ENCODE data around the gene TMEM101. TPM values are rescaled to one million over a fixed set of nuclear protein-coding genes. Genes with fewer than 3 reads are reported as not detected.
A peak's percentile ranks its signal among the peaks of the same experiment; 100 is the strongest.
"Not testable (repeated sequence)": the region's sequence is repeated elsewhere in the genome, so short reads cannot be mapped to it uniquely, and the experiment has no call there.

TMEM101 gene
- total RNA-seq, 1 donor from 2014 or later, result 23.6 TPM

DNA sequence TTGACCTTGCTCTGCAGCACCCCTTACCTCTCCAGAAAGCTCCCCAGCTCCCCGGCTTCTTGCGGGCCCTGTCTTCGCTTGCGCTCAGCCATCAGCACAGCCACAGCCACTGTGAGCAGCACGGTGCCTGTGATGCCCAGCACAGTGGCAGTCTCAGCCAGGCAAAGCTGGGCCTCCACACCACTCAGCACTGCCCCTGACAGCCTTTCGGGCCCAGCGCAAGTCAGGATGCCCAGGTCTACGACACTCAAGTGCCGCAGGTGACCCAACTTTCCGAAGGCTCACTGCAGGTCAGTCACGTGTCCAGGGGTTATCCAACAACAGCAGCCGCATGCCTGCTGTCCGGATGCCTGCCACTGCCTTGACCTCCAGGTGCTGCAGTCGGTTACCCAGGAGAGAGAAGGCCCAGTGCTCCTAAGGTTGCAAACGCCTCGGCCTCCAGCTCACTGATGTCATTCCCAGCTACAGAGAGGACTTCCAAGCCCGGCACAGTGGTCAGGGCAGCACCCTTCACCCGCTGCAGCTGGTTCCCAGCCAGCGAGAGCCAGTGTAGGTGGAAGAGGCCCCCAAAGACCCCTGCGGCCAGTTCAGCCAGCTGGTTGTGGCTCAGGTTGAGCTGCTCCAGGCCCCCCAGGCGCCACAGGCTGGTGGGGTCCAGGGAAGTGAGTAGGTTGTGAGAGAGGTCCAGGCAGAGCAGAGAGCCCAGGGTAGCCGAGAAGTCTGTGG lies 8.9 kb upstream of the TMEM101 start:
- Mint-ChIP-seq H3K4me3 (ENCODE audit: unreplicated experiment) (no peak overlapping the region), H3K27ac (ENCODE audit: unreplicated experiment) (peak overlapping the region; percentile 10), H3K36me3 (ENCODE audit: unreplicated experiment) (peaks cover 6% of the 10 kb centered on the region), H3K4me1 (ENCODE audit: unreplicated experiment) (no peaks in the 10 kb centered on the region), H3K27me3 (ENCODE audit: unreplicated experiment) (no peaks in the 10 kb centered on the region), H3K9me3 (ENCODE audit: unreplicated experiment) (no peaks in the 10 kb centered on the region)
- TF ChIP-seq, protein P1, sequence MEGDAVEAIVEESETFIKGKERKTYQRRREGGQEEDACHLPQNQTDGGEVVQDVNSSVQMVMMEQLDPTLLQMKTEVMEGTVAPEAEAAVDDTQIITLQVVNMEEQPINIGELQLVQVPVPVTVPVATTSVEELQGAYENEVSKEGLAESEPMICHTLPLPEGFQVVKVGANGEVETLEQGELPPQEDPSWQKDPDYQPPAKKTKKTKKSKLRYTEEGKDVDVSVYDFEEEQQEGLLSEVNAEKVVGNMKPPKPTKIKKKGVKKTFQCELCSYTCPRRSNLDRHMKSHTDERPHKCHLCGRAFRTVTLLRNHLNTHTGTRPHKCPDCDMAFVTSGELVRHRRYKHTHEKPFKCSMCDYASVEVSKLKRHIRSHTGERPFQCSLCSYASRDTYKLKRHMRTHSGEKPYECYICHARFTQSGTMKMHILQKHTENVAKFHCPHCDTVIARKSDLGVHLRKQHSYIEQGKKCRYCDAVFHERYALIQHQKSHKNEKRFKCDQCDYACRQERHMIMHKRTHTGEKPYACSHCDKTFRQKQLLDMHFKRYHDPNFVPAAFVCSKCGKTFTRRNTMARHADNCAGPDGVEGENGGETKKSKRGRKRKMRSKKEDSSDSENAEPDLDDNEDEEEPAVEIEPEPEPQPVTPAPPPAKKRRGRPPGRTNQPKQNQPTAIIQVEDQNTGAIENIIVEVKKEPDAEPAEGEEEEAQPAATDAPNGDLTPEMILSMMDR (IDR thresholded peaks at IDR 0.05), result no peak
- no peak for DNase-seq (ENCODE audit: extremely low spot score, unreplicated experiment)

GRCh38 chr17:44022246-44022645 lies 7.5 kb upstream of the TMEM101 start:
- DNase-seq (ENCODE audit: extremely low spot score, unreplicated experiment), result no peak
- H3K36me3 Mint-ChIP-seq (ENCODE audit: unreplicated experiment), result peaks cover 6% of the 10 kb centered on the region
- H3K4me1 Mint-ChIP-seq (ENCODE audit: unreplicated experiment), result no peaks in the 10 kb centered on the region
- no peak overlapping the region for H3K4me3 Mint-ChIP-seq (ENCODE audit: unreplicated experiment)
- H3K9me3 Mint-ChIP-seq (ENCODE audit: unreplicated experiment), result no peaks in the 10 kb centered on the region
- TF ChIP-seq, protein P1 (IDR thresholded peaks at IDR 0.05), result no peak
- no peaks in the 10 kb centered on the region for H3K27me3 Mint-ChIP-seq (ENCODE audit: unreplicated experiment)
- H3K27ac Mint-ChIP-seq (ENCODE audit: unreplicated experiment), result no peak overlapping the region

DNA sequence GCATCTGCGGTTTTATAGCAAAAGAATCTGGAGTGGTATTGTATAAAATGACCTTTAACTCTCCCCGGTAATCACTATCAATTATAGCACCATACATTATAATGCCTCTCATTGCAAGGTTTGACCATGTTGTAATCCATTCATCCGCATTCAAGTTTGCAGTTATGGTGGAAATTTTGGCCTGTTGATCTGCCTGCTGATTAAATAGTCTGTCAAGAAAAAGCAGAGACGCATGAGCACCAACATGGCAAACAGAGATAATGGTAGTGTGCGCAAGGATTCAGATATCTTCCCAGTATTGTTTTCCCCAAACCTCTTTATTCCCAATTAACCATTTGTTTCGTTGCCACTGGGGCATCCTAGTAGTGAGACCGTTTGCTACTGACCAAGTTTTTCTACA lies 6.5 kb upstream of the TMEM101 start:
- H3K4me3 Mint-ChIP-seq (ENCODE audit: unreplicated experiment); H3K27ac Mint-ChIP-seq (ENCODE audit: unreplicated experiment); H3K4me1 Mint-ChIP-seq (ENCODE audit: unreplicated experiment); H3K36me3 Mint-ChIP-seq (ENCODE audit: unreplicated experiment); DNase-seq (ENCODE audit: extremely low spot score, unreplicated experiment); H3K9me3 Mint-ChIP-seq (ENCODE audit: unreplicated experiment); H3K27me3 Mint-ChIP-seq (ENCODE audit: unreplicated experiment): not testable (repeated sequence)

- H3K36me3 Mint-ChIP-seq (ENCODE audit: unreplicated experiment), result peaks cover 7% of the 10 kb centered on the region
- H3K27me3 Mint-ChIP-seq (ENCODE audit: unreplicated experiment), result no peaks in the 10 kb centered on the region
- no peak for DNase-seq (ENCODE audit: extremely low spot score, unreplicated experiment)
Observed at GRCh38 chr17:44014133-44014436, 678 bp downstream of the TMEM101 start.

GRCh38 chr17:44012874-44013273 lies 1.9 kb downstream of the TMEM101 start:
- Mint-ChIP-seq H3K27me3 (ENCODE audit: unreplicated experiment) (no peaks in the 10 kb centered on the region), H3K9me3 (ENCODE audit: unreplicated experiment) (no peaks in the 10 kb centered on the region), H3K36me3 (ENCODE audit: unreplicated experiment) (peaks cover 7% of the 10 kb centered on the region), H3K27ac (ENCODE audit: unreplicated experiment) (no peak overlapping the region), H3K4me3 (ENCODE audit: unreplicated experiment) (peak overlapping the region; percentile 18), H3K4me1 (ENCODE audit: unreplicated experiment) (peaks cover 28% of the 10 kb centered on the region)
- TF ChIP-seq, protein P1 (IDR thresholded peaks at IDR 0.05), result no peak
- DNase-seq (ENCODE audit: extremely low spot score, unreplicated experiment), result no peak

More at GRCh38 chr17:44014133-44014436, 678 bp downstream of the TMEM101 start:
- TF ChIP-seq, protein P1 (IDR thresholded peaks at IDR 0.05), result no peak
- H3K9me3 Mint-ChIP-seq (ENCODE audit: unreplicated experiment), result no peaks in the 10 kb centered on the region
- peak overlapping the region; percentile 99 for H3K4me3 Mint-ChIP-seq (ENCODE audit: unreplicated experiment)
- peak overlapping the region; percentile 95 for H3K27ac Mint-ChIP-seq (ENCODE audit: unreplicated experiment)
- peaks cover 23% of the 10 kb centered on the region for H3K4me1 Mint-ChIP-seq (ENCODE audit: unreplicated experiment)

All from osteocyte (in vitro differentiated cells).